ENCODE data around the gene FASN. TPM values are rescaled to one million over a fixed set of nuclear protein-coding genes. Genes with fewer than 3 reads are reported as not detected.

The FASN gene
- total and polyA plus RNA-seq, 2 of the 13 experiments (the other 11 are each of a cell fraction or from before 2014, with no cell fraction given) = 51.7 to 101 TPM

- TF ChIP-seq KLF11 (CRISPR knock-in tag; IDR thresholded peaks at IDR 0.05) (no peak), ELF3 (CRISPR knock-in tag; IDR thresholded peaks at IDR 0.05) (no peak), KLF13 (CRISPR knock-in tag; IDR thresholded peaks at IDR 0.05) (no peak)
These were observed 20.3 kb upstream of the FASN start (continued) for GRCh38 chr17:82118168-82118814.

DNA sequence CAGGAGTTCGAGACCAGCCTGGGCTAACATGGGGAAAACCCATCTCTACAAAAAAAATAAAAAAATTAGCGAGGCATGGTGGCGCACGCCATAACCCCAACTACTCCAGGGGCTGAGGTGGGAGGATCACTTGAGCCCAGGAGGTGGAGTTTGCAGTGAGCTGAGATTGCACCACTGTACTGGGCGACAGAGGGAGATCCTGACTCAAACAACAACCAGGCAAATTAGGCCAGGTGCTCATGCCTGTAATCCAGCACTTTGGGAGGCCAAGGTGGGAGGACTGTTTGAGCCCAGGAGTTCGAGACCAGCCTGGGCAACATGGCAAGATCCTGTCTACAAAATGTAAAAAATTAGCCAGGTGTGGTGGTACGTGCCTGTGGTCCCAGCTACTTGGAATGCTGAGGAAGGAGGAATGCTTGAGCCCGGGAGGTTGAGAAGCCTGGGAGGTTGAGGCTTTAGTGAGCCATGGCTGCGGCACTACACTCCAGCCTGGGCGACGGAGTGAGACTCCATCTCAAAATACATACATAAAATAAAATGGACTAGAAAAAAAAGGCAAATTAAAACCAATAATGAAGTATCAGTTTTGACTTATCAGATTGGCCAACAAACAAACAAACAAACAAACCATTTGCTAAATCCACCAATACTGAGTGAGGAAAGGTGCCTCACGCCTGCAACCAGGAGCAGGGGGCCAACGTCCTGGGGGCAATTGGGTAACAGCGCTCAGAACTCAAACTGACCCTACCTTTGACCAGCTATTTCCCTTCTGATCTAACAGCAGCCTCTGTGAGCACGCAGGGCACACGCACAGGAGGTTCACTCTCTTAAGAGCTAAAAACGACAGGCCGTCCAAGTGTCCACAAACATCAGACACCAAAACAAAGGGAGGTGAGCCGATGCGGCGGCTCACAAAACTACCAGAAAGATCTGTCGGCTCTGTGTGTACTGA lies 19.4 kb upstream of the FASN start:
- intact Hi-C loops (cut with micrococcal nuclease; ENCODE audit: unreplicated experiment) = no loop called here
- peak overlapping the region; percentile 66 for H3K27ac ChIP-seq (ENCODE audit: extremely low read length, insufficient read depth, low read length)
- FAIRE-seq (peak; percentile 95), DNase-seq (ENCODE audit: low spot score) (peak; percentile 60), ATAC-seq (peak; percentile 77)
- ChIA-PET POLR2A (interaction anchor here (1.2 to 3.4 kb wide), 2 partner anchors 11 to 14 kb away, joined by 3 to 14 read pairs; no protein-coding TSS in a partner anchor), CTCF (ENCODE audit: low intra/inter-chr PET ratio, low total read pairs) (no interaction called here)
- H3K27me3 ChIP-seq (ENCODE audit: control insufficient read depth in 1 of 2, insufficient read depth in 2 of 2, low read length in 2 of 2) = no peaks in the 10 kb centered on the region
- no peaks in the 10 kb centered on the region for H4K20me1 ChIP-seq (ENCODE audit: insufficient read depth, low read length)
- 57% methylated on average over 22 of the region's 22 CpGs for WGBS (ENCODE audit: low lambda C conversion rate)
- H3K4me3 ChIP-seq (replicated peaks in 1 of 3; ENCODE audit: insufficient read depth in 1 of 3, low read depth in 2 of 3, low read length in 3 of 3) = peak overlapping the region in 1 of 3 experiments; percentile 18; a peak in 1 of 6 replicates
- no TSS peak for BruUV-seq (replicated peaks)
- H3K79me2 ChIP-seq (ENCODE audit: insufficient read depth, low read length) = no peaks in the 10 kb centered on the region
- H3K9ac ChIP-seq (ENCODE audit: insufficient read depth, low read depth, low read length) = peak overlapping the region; percentile 45
- H3K36me3 ChIP-seq (replicated peaks in 1 of 2; ENCODE audit: control insufficient read depth in 1 of 2, insufficient read depth in 2 of 2, low read length in 2 of 2) = peaks cover 0 to 3% of the 10 kb centered on the region in 2 experiments; a peak in 2 of 5 replicates
- in situ Hi-C loops (cut with HindIII; ENCODE audit: extremely low pct_ligation_motif_present, low pct_unique_long_range_greater_than_20kb) = no loop called here
- peaks cover 77% of the 10 kb centered on the region for H3K4me1 ChIP-seq (ENCODE audit: insufficient read depth, low read length)
- no peak overlapping the region for H2AFZ ChIP-seq (ENCODE audit: low read length)
- H3K9me3 ChIP-seq (ENCODE audit: low read length) = no peaks in the 10 kb centered on the region
- peak overlapping the region; percentile 48 for H3K4me2 ChIP-seq (ENCODE audit: low read depth, low read length)
- no peak for TF ChIP-seq ZNF878 (CRISPR knock-in tag; IDR thresholded peaks at IDR 0.05)
- TF ChIP-seq SRY (CRISPR knock-in tag; IDR thresholded peaks at IDR 0.05) = no peak
- TF ChIP-seq, protein P1, sequence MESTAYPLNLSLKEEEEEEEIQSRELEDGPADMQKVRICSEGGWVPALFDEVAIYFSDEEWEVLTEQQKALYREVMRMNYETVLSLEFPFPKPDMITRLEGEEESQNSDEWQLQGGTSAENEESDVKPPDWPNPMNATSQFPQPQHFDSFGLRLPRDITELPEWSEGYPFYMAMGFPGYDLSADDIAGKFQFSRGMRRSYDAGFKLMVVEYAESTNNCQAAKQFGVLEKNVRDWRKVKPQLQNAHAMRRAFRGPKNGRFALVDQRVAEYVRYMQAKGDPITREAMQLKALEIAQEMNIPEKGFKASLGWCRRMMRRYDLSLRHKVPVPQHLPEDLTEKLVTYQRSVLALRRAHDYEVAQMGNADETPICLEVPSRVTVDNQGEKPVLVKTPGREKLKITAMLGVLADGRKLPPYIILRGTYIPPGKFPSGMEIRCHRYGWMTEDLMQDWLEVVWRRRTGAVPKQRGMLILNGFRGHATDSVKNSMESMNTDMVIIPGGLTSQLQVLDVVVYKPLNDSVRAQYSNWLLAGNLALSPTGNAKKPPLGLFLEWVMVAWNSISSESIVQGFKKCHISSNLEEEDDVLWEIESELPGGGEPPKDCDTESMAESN (CRISPR knock-in tag; conservative IDR thresholded peaks at IDR 0.05) = no peak
- no peak for TF ChIP-seq ZHX2 (IDR thresholded peaks at IDR 0.05; ENCODE audit: low read depth)
- no peak for TF ChIP-seq ZHX2 (CRISPR knock-in tag; IDR thresholded peaks at IDR 0.05; ENCODE audit: borderline replicate concordance)
- TF ChIP-seq, protein P2, sequence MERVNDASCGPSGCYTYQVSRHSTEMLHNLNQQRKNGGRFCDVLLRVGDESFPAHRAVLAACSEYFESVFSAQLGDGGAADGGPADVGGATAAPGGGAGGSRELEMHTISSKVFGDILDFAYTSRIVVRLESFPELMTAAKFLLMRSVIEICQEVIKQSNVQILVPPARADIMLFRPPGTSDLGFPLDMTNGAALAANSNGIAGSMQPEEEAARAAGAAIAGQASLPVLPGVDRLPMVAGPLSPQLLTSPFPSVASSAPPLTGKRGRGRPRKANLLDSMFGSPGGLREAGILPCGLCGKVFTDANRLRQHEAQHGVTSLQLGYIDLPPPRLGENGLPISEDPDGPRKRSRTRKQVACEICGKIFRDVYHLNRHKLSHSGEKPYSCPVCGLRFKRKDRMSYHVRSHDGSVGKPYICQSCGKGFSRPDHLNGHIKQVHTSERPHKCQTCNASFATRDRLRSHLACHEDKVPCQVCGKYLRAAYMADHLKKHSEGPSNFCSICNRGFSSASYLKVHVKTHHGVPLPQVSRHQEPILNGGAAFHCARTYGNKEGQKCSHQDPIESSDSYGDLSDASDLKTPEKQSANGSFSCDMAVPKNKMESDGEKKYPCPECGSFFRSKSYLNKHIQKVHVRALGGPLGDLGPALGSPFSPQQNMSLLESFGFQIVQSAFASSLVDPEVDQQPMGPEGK (CRISPR knock-in tag; IDR thresholded peaks at IDR 0.05) = peak; percentile 87
- TF ChIP-seq TEAD2 (CRISPR knock-in tag; IDR thresholded peaks at IDR 0.05) = no peak
- TF ChIP-seq THAP11 (CRISPR knock-in tag; IDR thresholded peaks at IDR 0.05) = no peak

All from HepG2 (cell line).